Testis (tissue), 2 donors: ENCODE results near the gene DNAJB5.

Experiments
- POLR2A ChIP-seq: fragments of 450-650 bp; IDR thresholded peaks from one replicate; pipeline ENCODE4 v1.6.1; 2017; ENCODE audit warnings: antibody characterized with exemption, mild to moderate bottlenecking, moderate library complexity
- TF ChIP-seq, protein P1 (sequence below), 3 experiments: fragments of 450-650 bp in 2 of 3; fragments of 200-600 bp in 1 of 3; sonication (generic) in 1 of 3; IDR thresholded peaks; one replicate each; pipeline ENCODE4 v1.5.1; 2016 to 2019; ENCODE audit warnings: antibody characterized with exemption in 3 of 3, mild to moderate bottlenecking in 2 of 3, moderate library complexity in 1 of 3

DNA sequence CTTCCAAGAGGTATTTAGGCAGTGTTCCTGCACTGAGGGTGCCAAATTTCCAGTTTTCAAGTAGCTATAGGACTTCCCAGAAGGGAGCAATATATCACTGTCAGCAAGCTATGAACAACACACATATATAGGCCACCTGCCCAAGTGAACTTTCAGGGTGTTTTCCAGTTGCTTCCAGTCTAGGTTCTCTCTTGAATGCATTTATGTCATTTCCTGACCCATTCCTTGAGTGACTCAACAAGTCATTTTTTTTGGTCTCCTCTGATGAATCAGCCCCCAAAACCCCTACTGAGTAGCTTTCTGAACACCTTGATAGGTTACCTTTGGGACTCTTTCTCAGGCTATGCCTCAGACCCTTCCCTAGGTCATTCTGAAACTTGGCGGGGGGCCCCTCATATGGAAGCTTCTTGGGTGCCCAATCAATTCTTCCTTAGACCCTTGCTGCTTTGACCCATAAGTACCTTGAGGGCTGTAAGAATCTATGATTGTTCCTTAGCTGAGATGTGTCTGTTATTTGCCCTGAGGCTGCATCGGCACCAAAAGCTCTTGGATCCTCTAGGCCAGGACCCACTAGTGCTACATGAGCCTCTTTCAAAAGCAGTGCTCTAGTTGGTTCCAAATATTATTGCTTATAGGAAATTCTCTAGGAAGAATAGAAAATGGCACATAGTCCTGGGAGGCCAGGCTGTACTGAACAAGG is 12.4 kb downstream of the DNAJB5 start:
- TF ChIP-seq, protein P1, sequence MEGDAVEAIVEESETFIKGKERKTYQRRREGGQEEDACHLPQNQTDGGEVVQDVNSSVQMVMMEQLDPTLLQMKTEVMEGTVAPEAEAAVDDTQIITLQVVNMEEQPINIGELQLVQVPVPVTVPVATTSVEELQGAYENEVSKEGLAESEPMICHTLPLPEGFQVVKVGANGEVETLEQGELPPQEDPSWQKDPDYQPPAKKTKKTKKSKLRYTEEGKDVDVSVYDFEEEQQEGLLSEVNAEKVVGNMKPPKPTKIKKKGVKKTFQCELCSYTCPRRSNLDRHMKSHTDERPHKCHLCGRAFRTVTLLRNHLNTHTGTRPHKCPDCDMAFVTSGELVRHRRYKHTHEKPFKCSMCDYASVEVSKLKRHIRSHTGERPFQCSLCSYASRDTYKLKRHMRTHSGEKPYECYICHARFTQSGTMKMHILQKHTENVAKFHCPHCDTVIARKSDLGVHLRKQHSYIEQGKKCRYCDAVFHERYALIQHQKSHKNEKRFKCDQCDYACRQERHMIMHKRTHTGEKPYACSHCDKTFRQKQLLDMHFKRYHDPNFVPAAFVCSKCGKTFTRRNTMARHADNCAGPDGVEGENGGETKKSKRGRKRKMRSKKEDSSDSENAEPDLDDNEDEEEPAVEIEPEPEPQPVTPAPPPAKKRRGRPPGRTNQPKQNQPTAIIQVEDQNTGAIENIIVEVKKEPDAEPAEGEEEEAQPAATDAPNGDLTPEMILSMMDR (IDR thresholded peaks at IDR 0.05) = no peak
- no peak for TF ChIP-seq POLR2A
